Measurements from ENCODE around the gene HOXA6.

HOXA6 gene

DNA sequence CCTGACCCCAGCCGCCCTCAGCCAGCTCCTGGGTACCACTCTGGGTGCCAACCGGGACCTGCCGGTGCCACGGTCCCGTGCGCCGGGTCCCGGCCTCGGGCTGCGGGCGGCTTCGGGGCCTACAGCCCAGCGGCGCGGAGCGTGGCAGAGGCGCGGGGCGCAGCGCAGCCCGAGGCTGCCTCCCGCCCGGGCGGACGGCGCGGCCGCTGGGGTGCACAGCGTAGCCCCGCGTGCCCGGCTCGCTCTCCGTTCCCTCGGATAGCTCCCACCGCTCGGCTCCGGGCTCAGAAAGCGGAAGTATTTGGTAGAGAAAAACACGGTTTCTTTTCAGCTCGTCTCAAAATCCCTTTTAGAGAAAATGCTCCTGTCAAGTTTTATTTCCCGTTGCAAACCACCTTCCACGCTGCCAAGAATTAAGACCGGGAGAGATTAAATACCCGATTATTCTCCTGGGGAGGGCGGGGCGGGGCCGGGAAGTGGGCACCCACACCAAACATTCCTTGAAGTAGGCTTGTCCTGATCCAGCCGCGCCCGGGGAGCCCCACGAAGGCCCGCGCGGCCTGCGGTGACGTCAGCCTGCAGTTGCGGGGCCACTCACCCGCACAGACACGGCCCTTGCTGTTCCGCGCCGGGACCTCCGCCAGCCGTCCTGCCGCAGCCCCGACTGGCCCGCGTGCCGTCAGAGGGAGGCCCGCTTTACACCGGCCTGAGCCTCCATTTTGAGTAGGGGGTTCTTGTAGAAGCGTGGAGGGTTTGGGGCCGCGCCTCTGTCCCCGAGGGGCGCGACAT is 45.2 kb upstream of the HOXA6 start:
- TF ChIP-seq, protein P1, sequence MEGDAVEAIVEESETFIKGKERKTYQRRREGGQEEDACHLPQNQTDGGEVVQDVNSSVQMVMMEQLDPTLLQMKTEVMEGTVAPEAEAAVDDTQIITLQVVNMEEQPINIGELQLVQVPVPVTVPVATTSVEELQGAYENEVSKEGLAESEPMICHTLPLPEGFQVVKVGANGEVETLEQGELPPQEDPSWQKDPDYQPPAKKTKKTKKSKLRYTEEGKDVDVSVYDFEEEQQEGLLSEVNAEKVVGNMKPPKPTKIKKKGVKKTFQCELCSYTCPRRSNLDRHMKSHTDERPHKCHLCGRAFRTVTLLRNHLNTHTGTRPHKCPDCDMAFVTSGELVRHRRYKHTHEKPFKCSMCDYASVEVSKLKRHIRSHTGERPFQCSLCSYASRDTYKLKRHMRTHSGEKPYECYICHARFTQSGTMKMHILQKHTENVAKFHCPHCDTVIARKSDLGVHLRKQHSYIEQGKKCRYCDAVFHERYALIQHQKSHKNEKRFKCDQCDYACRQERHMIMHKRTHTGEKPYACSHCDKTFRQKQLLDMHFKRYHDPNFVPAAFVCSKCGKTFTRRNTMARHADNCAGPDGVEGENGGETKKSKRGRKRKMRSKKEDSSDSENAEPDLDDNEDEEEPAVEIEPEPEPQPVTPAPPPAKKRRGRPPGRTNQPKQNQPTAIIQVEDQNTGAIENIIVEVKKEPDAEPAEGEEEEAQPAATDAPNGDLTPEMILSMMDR (IDR thresholded peaks at IDR 0.05), result no peak
- H3K4me3 ChIP-seq (ENCODE audit: low read depth in 1 of 2, low read length in 1 of 2), result peak overlapping the region; percentile 43 to 68

GRCh38 chr7:27191833-27192545 is 44.4 kb upstream of the HOXA6 start:
- TF ChIP-seq, protein P1 (IDR thresholded peaks at IDR 0.05), result no peak
- peaks cover 35 to 42% of the 10 kb centered on the region in 2 experiments for H3K4me1 ChIP-seq (ENCODE audit: control insufficient read depth in 1 of 2, insufficient read depth in 1 of 2, low read depth in 1 of 2, low read length in 1 of 2)
- H3K4me3 ChIP-seq (ENCODE audit: low read depth in 1 of 2, low read length in 1 of 2), result peak overlapping the region; percentile 43 to 68
- H3K27ac ChIP-seq, result peak overlapping the region; percentile 54
- peaks cover 100% of the 10 kb centered on the region for H3K27me3 ChIP-seq
- no peaks in the 10 kb centered on the region for H3K9me3 ChIP-seq
- no peaks in the 10 kb centered on the region for H3K36me3 ChIP-seq

More for the DNA sequence above, 45.2 kb upstream of the HOXA6 start:
- Histone ChIP-seq H3K36me3 (no peaks in the 10 kb centered on the region), H3K27me3 (peaks cover 100% of the 10 kb centered on the region), H3K4me1 (ENCODE audit: control insufficient read depth in 1 of 2, insufficient read depth in 1 of 2, low read depth in 1 of 2, low read length in 1 of 2) (peaks cover 34 to 41% of the 10 kb centered on the region in 2 experiments), H3K9me3 (no peaks in the 10 kb centered on the region), H3K27ac (peak overlapping the region; percentile 54)

DNA sequence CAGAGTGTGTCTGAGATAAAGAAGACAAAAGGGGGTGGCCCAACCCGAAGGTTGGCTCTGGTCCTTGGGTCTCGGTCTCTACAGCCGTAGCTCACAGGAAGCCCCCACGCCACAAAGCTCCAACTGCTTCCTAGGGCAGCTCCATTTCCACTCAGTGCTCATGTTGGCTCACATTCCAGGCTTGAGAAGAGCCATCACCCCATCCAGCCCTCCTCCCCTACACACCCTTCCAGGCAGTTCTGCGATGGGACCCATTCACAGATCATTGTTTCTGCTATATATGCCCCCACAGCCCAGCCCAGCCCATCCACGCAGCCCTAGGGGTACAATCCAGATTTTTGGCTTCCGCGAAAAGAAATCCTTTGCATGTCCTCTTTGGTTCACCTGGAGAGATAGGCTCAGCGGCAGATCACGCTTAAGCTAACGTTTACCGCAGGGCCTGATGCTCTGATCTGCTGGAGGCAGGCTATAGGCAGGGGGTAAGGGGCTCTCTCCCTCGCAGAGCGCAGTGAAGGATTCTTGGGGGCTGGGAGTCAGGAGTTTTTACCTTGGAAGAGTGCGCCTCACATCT is 43.7 kb upstream of the HOXA6 start:
- Histone ChIP-seq H3K9me3 (no peaks in the 10 kb centered on the region), H3K36me3 (no peaks in the 10 kb centered on the region), H3K27ac (no peak overlapping the region), H3K4me1 (ENCODE audit: control insufficient read depth in 1 of 2, insufficient read depth in 1 of 2, low read depth in 1 of 2, low read length in 1 of 2) (peaks cover 35 to 42% of the 10 kb centered on the region in 2 experiments), H3K27me3 (peaks cover 100% of the 10 kb centered on the region), H3K4me3 (ENCODE audit: low read depth in 1 of 2, low read length in 1 of 2) (peak overlapping the region in 1 of 2 experiments; percentile 68)
- TF ChIP-seq, protein P1 (IDR thresholded peaks at IDR 0.05), result no peak

DNA sequence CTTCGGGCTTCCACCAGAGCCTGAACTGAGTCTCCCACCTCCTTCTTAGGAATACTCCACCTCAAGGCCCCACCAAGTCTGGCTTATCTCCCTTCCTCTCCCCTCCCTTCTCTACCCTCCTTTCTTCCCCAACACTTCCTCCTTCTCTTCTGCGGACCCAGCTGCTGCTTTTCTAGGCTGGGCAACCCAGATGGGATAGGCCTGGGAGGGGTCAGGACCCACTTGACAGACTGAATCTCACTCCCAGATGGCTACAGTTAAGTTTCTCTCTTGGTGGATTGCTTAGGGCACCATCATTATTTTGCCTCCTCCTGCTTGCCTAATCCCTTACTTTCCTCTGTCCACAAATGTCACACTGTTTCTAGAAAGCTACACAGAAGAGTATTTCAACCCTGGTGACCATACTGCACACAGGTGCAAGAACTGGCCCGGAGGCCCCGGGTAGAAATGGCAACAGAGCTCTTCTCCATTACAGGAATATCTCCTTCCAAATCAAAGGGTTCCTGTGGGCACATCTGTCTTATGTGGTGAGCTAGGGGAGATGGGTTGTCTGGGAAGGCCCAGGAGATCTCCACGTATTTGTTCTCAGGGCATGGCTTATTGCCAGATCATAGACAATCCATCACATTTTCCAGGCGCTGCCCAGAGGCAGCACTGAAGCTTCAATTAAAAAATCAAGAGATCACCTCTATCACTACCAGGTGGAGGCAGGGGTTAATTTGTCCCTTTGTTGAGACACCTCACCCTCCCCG is 42.6 kb upstream of the HOXA6 start:
- no peaks in the 10 kb centered on the region for H3K36me3 ChIP-seq
- TF ChIP-seq, protein P1 (IDR thresholded peaks at IDR 0.05), result no peak
- H3K9me3 ChIP-seq, result no peaks in the 10 kb centered on the region
- peaks cover 45 to 53% of the 10 kb centered on the region in 2 experiments for H3K4me1 ChIP-seq (ENCODE audit: control insufficient read depth in 1 of 2, insufficient read depth in 1 of 2, low read depth in 1 of 2, low read length in 1 of 2)
- no peak overlapping the region for H3K27ac ChIP-seq
- no peak overlapping the region for H3K4me3 ChIP-seq (ENCODE audit: low read depth in 1 of 2, low read length in 1 of 2)
- H3K27me3 ChIP-seq, result peaks cover 100% of the 10 kb centered on the region

- Histone ChIP-seq H3K4me3 (ENCODE audit: low read depth in 1 of 2, low read length in 1 of 2) (peak overlapping the region; percentile 1 to 50), H3K27ac (no peak overlapping the region), H3K4me1 (ENCODE audit: control insufficient read depth in 1 of 2, insufficient read depth in 1 of 2, low read depth in 1 of 2, low read length in 1 of 2) (peaks cover 51 to 60% of the 10 kb centered on the region in 2 experiments), H3K27me3 (peaks cover 100% of the 10 kb centered on the region), H3K9me3 (no peaks in the 10 kb centered on the region), H3K36me3 (no peaks in the 10 kb centered on the region)
- TF ChIP-seq, protein P1 (IDR thresholded peaks at IDR 0.05), result no peak
Measured at GRCh38 chr7:27189295-27189996, 41.9 kb upstream of the HOXA6 start.
